Hepatocyte (in vitro differentiated cells): ENCODE measurements around the gene KRT16. TPM values are rescaled to one million over a fixed set of nuclear protein-coding genes. Genes with fewer than 3 reads are reported as not detected.
A peak's percentile ranks its signal among the peaks of the same experiment; 100 is the strongest.
"Not testable (repeated sequence)": the region's sequence is repeated elsewhere in the genome, so short reads cannot be mapped to it uniquely, and the experiment has no call there.

ENCODE experiments used
- DNase-seq: peaks from one replicate; pipeline ENCODE4 v3.0.0-alpha.2; 2016; ENCODE audit warnings: low spot score
- H2AFZ ChIP-seq: fragments of 200-600 bp; sonication (generic); 2 replicates; pipeline ENCODE4 v1.6.0; 2016; ENCODE audit warnings: antibody characterized with exemption, mild to moderate bottlenecking
- H3K27ac ChIP-seq: fragments of 200-600 bp; sonication (generic); 2 replicates; pipeline ENCODE4 v1.5.1; 2016; ENCODE audit warnings: mild to moderate bottlenecking
- H3K27me3 ChIP-seq: fragments of 200-600 bp; sonication (generic); 2 replicates; pipeline ENCODE4 v1.6.1; 2016
- H3K36me3 ChIP-seq: fragments of 200-600 bp; sonication (generic); replicated peaks from 2 replicates; pipeline ENCODE4 v1.5.1; 2016; ENCODE audit warnings: low read depth; ENCODE audit not compliant: insufficient read depth
- H3K4me1 ChIP-seq: fragments of 200-600 bp; sonication (generic); 2 replicates; pipeline ENCODE4 v1.5.1; 2016; ENCODE audit warnings: mild to moderate bottlenecking, moderate library complexity; ENCODE audit not compliant: insufficient read depth
- H3K4me2 ChIP-seq: fragments of 200-600 bp; sonication (generic); 2 replicates; pipeline ENCODE4 v1.6.0; 2016
- H3K4me3 ChIP-seq: fragments of 200-600 bp; sonication (generic); 2 replicates; pipeline ENCODE4 v1.5.1; 2016; ENCODE audit warnings: mild to moderate bottlenecking
- H3K79me2 ChIP-seq: fragments of 200-600 bp; sonication (generic); 2 replicates; pipeline ENCODE4 v1.6.0; 2017; ENCODE audit warnings: mild to moderate bottlenecking
- H3K9me2 ChIP-seq: fragments of 200-600 bp; sonication (generic); replicated peaks from 2 replicates; pipeline ENCODE4 v1.6.0; 2017; ENCODE audit warnings: mild to moderate bottlenecking; ENCODE audit not compliant: insufficient read depth
- H3K9me3 ChIP-seq: fragments of 200-600 bp; sonication (generic); 2 replicates; pipeline ENCODE4 v1.5.1; 2016; ENCODE audit warnings: low read depth, mild to moderate bottlenecking
- H4K20me1 ChIP-seq: fragments of 200-600 bp; sonication (generic); 2 replicates; pipeline ENCODE4 v1.6.0; 2016; ENCODE audit warnings: mild to moderate bottlenecking; ENCODE audit not compliant: insufficient read depth, poor library complexity, severe bottlenecking
- CTCF ChIP-seq: fragments of 200-600 bp; sonication (generic); IDR thresholded peaks from 2 replicates; pipeline ENCODE4 v1.5.1; 2016; ENCODE audit warnings: antibody characterized with exemption, mild to moderate bottlenecking; ENCODE audit not compliant: poor library complexity
- EZH2 ChIP-seq: fragments of 200-600 bp; sonication (generic); IDR thresholded peaks from 2 replicates; pipeline ENCODE4 v1.6.1; 2016; ENCODE audit warnings: antibody characterized with exemption, mild to moderate bottlenecking, borderline replicate concordance
- EZH2phosphoT487 ChIP-seq: fragments of 200-600 bp; sonication (generic); IDR thresholded peaks from one replicate; pipeline ENCODE4 v1.6.1; 2018; ENCODE audit warnings: antibody characterized with exemption, mild to moderate bottlenecking, low read depth, moderate library complexity; ENCODE audit not compliant: unreplicated experiment, severe bottlenecking
- WGBS: methylation state at CpG from one replicate; pipeline ENCODE4 v1.1.6; 2016; ENCODE audit warnings: low lambda C conversion rate; ENCODE audit errors: missing lambda C conversion rate; 5-methylcytosine and 5-hydroxymethylcytosine counted together
- polyA plus RNA-seq: library from polyadenylated mRNA; unstranded; fragments of >200 nt; fragmentation: Nextera tagmentation; extraction: Ambion mirVana; gene quantifications from 2 replicates; pipeline ENCODE4 v1.2.1, GENCODE V29; 2016
- total RNA-seq: library from RNA; depleted of rRNA; stranded (reverse); fragments of >200 nt; gene quantifications from 2 replicates; pipeline ENCODE4 v1.2.3, GENCODE V29; 2014

KRT16 gene
- total and polyA plus RNA-seq, 2 experiments from 2014 or later = 0.90 to 2.5 TPM

GRCh38 chr17:41615454-41615853, 2.9 kb upstream of the KRT16 start:
- Histone ChIP-seq H2AFZ (no peak overlapping the region), H3K79me2 (no peaks in the 10 kb centered on the region), H4K20me1 (no peaks in the 10 kb centered on the region), H3K4me3 (no peak overlapping the region), H3K27ac (no peak overlapping the region), H3K36me3 (no peaks in the 10 kb centered on the region), H3K4me2 (no peak overlapping the region), H3K9me3 (no peaks in the 10 kb centered on the region), H3K27me3 (no peaks in the 10 kb centered on the region), H3K4me1 (no peaks in the 10 kb centered on the region), H3K9me2 (no peaks in the 10 kb centered on the region)
- 48% methylated on average over 7 of the region's 7 CpGs for WGBS
- TF ChIP-seq EZH2phosphoT487 (no peak), CTCF (no peak), EZH2 (no peak)
- DNase-seq = peak; percentile 57

- not testable (repeated sequence) for H3K4me2 ChIP-seq, H2AFZ ChIP-seq, H3K4me1 ChIP-seq, H3K4me3 ChIP-seq, H3K79me2 ChIP-seq, H3K27ac ChIP-seq, H3K9me2 ChIP-seq, H3K27me3 ChIP-seq, H3K36me3 ChIP-seq, H3K9me3 ChIP-seq, DNase-seq, H4K20me1 ChIP-seq
- WGBS = 71% methylated on average over 9 of the region's 9 CpGs
Observed at GRCh38 chr17:41614767-41615166, 2.2 kb upstream of the KRT16 start.

- H2AFZ ChIP-seq = no peak overlapping the region
- H4K20me1 ChIP-seq = no peaks in the 10 kb centered on the region
- H3K4me3 ChIP-seq = no peak overlapping the region
- H3K79me2 ChIP-seq = no peaks in the 10 kb centered on the region
- no peaks in the 10 kb centered on the region for H3K36me3 ChIP-seq
- no peak overlapping the region for H3K27ac ChIP-seq
- no peak for DNase-seq
- H3K9me2 ChIP-seq = no peaks in the 10 kb centered on the region
- TF ChIP-seq EZH2phosphoT487 (no peak), CTCF (no peak), EZH2 (no peak)
- no peaks in the 10 kb centered on the region for H3K9me3 ChIP-seq
- WGBS = 94% methylated on average over 5 of the region's 5 CpGs
- no peaks in the 10 kb centered on the region for H3K27me3 ChIP-seq
- no peak overlapping the region for H3K4me2 ChIP-seq
- no peaks in the 10 kb centered on the region for H3K4me1 ChIP-seq
Observed at GRCh38 chr17:41614098-41614497, 1.5 kb upstream of the KRT16 start.

GRCh38 chr17:41613277-41614082, 913 bp upstream of the KRT16 start:
- Histone ChIP-seq H3K4me1 (no peaks in the 10 kb centered on the region), H3K4me3 (no peak overlapping the region), H3K4me2 (no peak overlapping the region), H3K79me2 (no peaks in the 10 kb centered on the region), H3K9me3 (no peaks in the 10 kb centered on the region), H4K20me1 (no peaks in the 10 kb centered on the region), H2AFZ (no peak overlapping the region), H3K36me3 (no peaks in the 10 kb centered on the region), H3K27me3 (no peaks in the 10 kb centered on the region), H3K9me2 (no peaks in the 10 kb centered on the region), H3K27ac (no peak overlapping the region)
- DNase-seq = no peak
- WGBS = 88% methylated on average over 10 of the region's 11 CpGs
- TF ChIP-seq CTCF (no peak), EZH2 (no peak), EZH2phosphoT487 (no peak)
